ENCODE results near the gene FCHSD2.
A peak's percentile ranks its signal among the peaks of the same experiment; 100 is the strongest.
"Not testable (repeated sequence)": the region's sequence is repeated elsewhere in the genome, so short reads cannot be mapped to it uniquely, and the experiment has no call there.

The FCHSD2 gene

GRCh38 chr11:72817966-72818365 lies 324.2 kb downstream of the FCHSD2 start:
- no peak for DNase-seq (ENCODE audit: low spot score)

GRCh38 chr11:72816404-72816990 lies 325.6 kb downstream of the FCHSD2 start:
- DNase-seq (ENCODE audit: low spot score) = no peak

GRCh38 chr11:72815110-72815618 lies 327.0 kb downstream of the FCHSD2 start:
- no peak for DNase-seq (ENCODE audit: low spot score)

GRCh38 chr11:72814286-72815109 lies 327.6 kb downstream of the FCHSD2 start, which contains the start of gene ATG16L2:
ATG16L2 (plus strand) TSS chr11:72814411; CDS start chr11:72814446, 35 bp downstream.
- peak; percentile 98 for DNase-seq (ENCODE audit: low spot score)

GRCh38 chr11:72813740-72814285 lies 328.3 kb downstream of the FCHSD2 start:
- peak; percentile 93 for DNase-seq (ENCODE audit: low spot score)

GRCh38 chr11:72812967-72813739 lies 329.0 kb downstream of the FCHSD2 start:
- peak; percentile 77 for DNase-seq (ENCODE audit: low spot score)

- no peak for DNase-seq (ENCODE audit: low spot score)
Measured at GRCh38 chr11:72812604-72812966, 329.5 kb downstream of the FCHSD2 start.

- DNase-seq (ENCODE audit: low spot score) = not testable (repeated sequence)
Measured at GRCh38 chr11:72811686-72812085, 330.4 kb downstream of the FCHSD2 start.

GRCh38 chr11:72808331-72808798 lies 333.8 kb downstream of the FCHSD2 start:
- DNase-seq (ENCODE audit: low spot score) = no peak

GRCh38 chr11:72807792-72808191 lies 334.3 kb downstream of the FCHSD2 start:
- no peak for DNase-seq (ENCODE audit: low spot score)

GRCh38 chr11:72807021-72807693 lies 335.0 kb downstream of the FCHSD2 start:
- DNase-seq (ENCODE audit: low spot score) = no peak

GRCh38 chr11:72806378-72806777 lies 335.7 kb downstream of the FCHSD2 start:
- DNase-seq (ENCODE audit: low spot score) = not testable (repeated sequence)

GRCh38 chr11:72805216-72805615 lies 336.9 kb downstream of the FCHSD2 start:
- no peak for DNase-seq (ENCODE audit: low spot score)

GRCh38 chr11:72802822-72803221 lies 339.3 kb downstream of the FCHSD2 start:
- DNase-seq (ENCODE audit: low spot score) = no peak

GRCh38 chr11:72799441-72799840 lies 342.7 kb downstream of the FCHSD2 start:
- no peak for DNase-seq (ENCODE audit: low spot score)

GRCh38 chr11:72798361-72798760 lies 343.8 kb downstream of the FCHSD2 start:
- DNase-seq (ENCODE audit: low spot score) = no peak

- DNase-seq (ENCODE audit: low spot score) = peak; percentile 100
Measured at GRCh38 chr11:72793425-72794367, 348.4 kb downstream of the FCHSD2 start, which contains the start of gene STARD10. STARD10 (minus strand) TSS chr11:72794047; CDS start chr11:72781181, 12,866 bp downstream.

GRCh38 chr11:72793076-72793424 lies 349.1 kb downstream of the FCHSD2 start:
- no peak for DNase-seq (ENCODE audit: low spot score)

- DNase-seq (ENCODE audit: low spot score) = no peak
Measured at GRCh38 chr11:72792437-72793021, 349.6 kb downstream of the FCHSD2 start.

GRCh38 chr11:72791228-72791627 lies 350.9 kb downstream of the FCHSD2 start:
- DNase-seq (ENCODE audit: low spot score) = not testable (repeated sequence)
